Kidney epithelial cell (primary cell): Measurements from ENCODE around the gene MTX2. TPM values are rescaled to one million over a fixed set of nuclear protein-coding genes. Genes with fewer than 3 reads are reported as not detected.
"Not testable (repeated sequence)": the region's sequence is repeated elsewhere in the genome, so short reads cannot be mapped to it uniquely, and the experiment has no call there.

ENCODE experiments used
- DNase-seq: peaks from one replicate; pipeline ENCODE4 v3.0.0-alpha.2; 2010; ENCODE audit warnings: low read depth
- H3K27me3 ChIP-seq: 2 replicates; pipeline ENCODE4 v1.6.0; 2011; ENCODE audit warnings: low read length; ENCODE audit not compliant: control insufficient read depth, insufficient read depth
- H3K36me3 ChIP-seq: 2 replicates; pipeline ENCODE4 v1.5.1; 2011; ENCODE audit warnings: low read length; ENCODE audit not compliant: control insufficient read depth, insufficient read depth
- H3K4me3 ChIP-seq: 2 replicates; pipeline ENCODE4 v1.5.1; 2011; ENCODE audit warnings: low read depth, mild to moderate bottlenecking, control low read depth, low read length
- total RNA-seq: library from RNA; depleted of rRNA; stranded (reverse); fragments of >200 nt; gene quantifications from 2 replicates; pipeline ENCODE4 v1.2.3, GENCODE V29; 2015
- TF ChIP-seq, protein P1 (sequence below): IDR thresholded peaks from 2 replicates; pipeline ENCODE4 v1.5.1; 2011; ENCODE audit warnings: mild to moderate bottlenecking, moderate library complexity, low read length, control low read depth, inconsistent platforms; ENCODE audit not compliant: insufficient read depth, poor library complexity, severe bottlenecking

The MTX2 gene
- total RNA-seq, 1 donor from 2014 or later = 62.8 TPM

DNA sequence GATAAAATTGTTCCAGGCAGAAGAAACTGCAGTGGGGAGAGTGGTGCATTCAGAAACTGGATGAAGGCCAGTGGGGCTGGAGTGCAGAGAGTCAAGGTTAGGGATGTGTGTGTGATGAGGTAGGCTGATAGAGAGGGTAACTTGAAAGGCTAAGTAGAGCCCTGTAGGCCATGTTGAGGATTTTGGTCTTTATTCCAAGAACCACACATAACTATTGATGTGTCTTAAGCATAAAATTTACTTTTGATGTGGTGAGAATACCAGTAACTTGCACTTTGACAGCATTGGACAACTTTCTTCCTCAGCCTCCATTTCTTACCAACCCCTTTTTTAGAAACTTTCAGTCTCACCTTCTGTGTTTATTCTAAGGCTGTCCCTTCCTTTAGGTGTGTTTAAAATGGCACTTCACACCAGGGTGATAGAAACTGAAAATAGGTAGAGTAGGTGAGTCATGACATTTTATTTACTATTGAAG lies 22.6 kb downstream of the MTX2 start:
- no peaks in the 10 kb centered on the region for H3K36me3 ChIP-seq

DNA sequence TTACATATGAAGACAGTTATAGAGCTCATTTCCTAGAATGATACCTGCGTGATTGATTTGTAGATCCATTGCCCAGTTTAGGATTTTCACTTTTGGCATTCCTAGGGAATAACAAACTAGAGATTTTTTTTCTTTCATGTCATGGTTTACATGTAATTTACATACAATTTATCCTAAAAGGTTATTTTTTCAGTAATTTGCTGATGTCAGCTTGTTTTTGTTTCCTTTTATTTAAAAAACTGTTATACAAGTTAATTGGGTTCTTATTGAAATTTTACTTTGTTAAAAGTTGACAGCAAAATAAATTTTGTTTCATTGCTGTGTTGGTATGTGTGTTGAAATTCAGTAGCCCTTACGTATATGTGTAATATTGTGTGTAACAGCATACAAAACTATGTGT lies 23.4 kb downstream of the MTX2 start:
- H3K4me3 ChIP-seq = no peak overlapping the region
- H3K36me3 ChIP-seq = no peaks in the 10 kb centered on the region
- TF ChIP-seq, protein P1, sequence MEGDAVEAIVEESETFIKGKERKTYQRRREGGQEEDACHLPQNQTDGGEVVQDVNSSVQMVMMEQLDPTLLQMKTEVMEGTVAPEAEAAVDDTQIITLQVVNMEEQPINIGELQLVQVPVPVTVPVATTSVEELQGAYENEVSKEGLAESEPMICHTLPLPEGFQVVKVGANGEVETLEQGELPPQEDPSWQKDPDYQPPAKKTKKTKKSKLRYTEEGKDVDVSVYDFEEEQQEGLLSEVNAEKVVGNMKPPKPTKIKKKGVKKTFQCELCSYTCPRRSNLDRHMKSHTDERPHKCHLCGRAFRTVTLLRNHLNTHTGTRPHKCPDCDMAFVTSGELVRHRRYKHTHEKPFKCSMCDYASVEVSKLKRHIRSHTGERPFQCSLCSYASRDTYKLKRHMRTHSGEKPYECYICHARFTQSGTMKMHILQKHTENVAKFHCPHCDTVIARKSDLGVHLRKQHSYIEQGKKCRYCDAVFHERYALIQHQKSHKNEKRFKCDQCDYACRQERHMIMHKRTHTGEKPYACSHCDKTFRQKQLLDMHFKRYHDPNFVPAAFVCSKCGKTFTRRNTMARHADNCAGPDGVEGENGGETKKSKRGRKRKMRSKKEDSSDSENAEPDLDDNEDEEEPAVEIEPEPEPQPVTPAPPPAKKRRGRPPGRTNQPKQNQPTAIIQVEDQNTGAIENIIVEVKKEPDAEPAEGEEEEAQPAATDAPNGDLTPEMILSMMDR = no peak

More for the DNA sequence above, 22.6 kb downstream of the MTX2 start:
- Histone ChIP-seq H3K27me3 (no peaks in the 10 kb centered on the region), H3K4me3 (no peak overlapping the region)
- no peak for DNase-seq
- TF ChIP-seq, protein P1 = no peak

DNA sequence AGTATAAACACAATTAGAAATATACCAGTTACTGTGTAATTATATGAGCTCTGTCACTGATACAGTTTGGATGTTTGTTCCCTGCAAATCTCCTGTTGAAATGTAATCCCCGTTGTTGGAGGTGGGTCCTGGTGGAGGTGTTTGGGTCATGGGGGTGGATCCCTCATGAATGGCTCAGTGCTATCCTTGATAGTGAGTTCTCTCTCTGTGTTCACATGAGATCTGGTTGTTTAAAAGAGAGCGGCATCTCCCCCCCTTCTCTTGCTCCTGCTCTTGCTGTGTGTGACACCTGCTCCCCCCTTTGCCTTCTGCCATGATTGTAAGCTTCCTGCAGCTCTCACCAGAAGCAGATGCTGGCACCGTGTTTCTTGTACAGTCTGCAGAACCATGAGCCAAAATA lies 24.1 kb downstream of the MTX2 start:
- TF ChIP-seq, protein P1 = no peak

More for the DNA sequence above, 23.4 kb downstream of the MTX2 start:
- no peaks in the 10 kb centered on the region for H3K27me3 ChIP-seq
- DNase-seq = no peak

DNA sequence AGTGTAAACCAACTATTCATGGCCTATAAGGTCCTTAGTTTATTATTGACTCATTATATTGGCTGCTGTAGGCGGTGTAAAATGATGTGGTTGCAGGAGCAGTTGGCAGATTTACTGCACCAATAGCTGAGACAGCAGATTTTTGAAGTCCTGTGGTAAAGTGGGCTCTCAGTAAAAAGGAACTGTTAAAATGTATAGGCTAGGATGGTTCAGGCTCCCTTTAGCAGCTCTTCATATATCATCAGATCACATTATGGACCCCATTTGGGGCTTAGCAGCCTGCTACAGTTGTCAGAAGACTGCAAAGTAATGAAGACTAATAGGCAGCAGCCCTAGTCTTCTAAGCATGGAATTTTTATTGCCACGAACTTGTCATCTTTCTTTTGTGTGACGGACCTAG lies 27.8 kb downstream of the MTX2 start:
- H3K27me3 ChIP-seq = no peaks in the 10 kb centered on the region
- TF ChIP-seq, protein P1 = no peak
- no peak overlapping the region for H3K4me3 ChIP-seq
- no peak for DNase-seq
- no peaks in the 10 kb centered on the region for H3K36me3 ChIP-seq

More for the DNA sequence above, 24.1 kb downstream of the MTX2 start:
- no peak for DNase-seq
- no peak overlapping the region for H3K4me3 ChIP-seq
- H3K27me3 ChIP-seq = no peaks in the 10 kb centered on the region
- H3K36me3 ChIP-seq = no peaks in the 10 kb centered on the region

DNA sequence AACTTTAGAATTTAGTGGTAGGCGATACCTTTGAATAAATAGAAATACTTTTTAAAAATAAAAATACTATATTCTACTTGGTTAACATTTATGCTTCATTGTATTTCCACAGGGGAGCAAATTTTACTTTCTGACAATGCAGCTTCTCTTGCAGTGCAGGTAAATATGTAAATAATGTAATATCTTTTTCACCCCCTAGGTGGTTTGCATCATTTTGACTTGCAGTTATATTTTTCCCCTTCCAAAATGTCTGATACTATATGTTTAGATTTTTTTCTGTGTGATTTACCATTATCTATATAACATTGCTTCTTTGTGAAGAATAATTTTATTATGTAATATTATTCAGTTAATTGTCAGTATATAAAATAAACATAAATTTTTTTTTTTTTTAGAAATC lies 28.5 kb downstream of the MTX2 start:
- no peaks in the 10 kb centered on the region for H3K36me3 ChIP-seq
- no peak for DNase-seq
- TF ChIP-seq, protein P1 = no peak
- no peak overlapping the region for H3K4me3 ChIP-seq
- H3K27me3 ChIP-seq = no peaks in the 10 kb centered on the region

DNA sequence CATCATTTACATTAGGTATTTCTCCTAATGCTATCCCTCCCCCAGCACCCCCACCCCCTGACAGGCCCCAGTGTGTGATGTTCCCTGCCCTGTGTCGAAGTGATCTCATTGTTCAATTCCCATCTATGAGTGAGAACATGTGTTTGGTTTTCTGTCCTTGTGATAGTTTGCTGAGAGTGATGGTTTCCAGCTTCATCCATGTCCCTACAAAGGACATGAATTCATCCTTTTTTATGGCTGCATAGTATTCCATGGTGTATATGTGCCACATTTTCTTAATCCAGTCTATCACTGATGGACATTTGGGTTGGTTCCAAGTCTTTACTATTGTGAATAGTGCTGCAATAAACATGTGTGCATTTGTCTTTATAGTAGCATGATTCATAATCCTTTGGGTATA lies 36.8 kb downstream of the MTX2 start:
- H3K27me3 ChIP-seq, H3K4me3 ChIP-seq, H3K36me3 ChIP-seq, DNase-seq: not testable (repeated sequence)
